ENCODE measurements around the gene ARFGAP2.
"Not testable (repeated sequence)": the region's sequence is repeated elsewhere in the genome, so short reads cannot be mapped to it uniquely, and the experiment has no call there.

Gene ARFGAP2

DNA sequence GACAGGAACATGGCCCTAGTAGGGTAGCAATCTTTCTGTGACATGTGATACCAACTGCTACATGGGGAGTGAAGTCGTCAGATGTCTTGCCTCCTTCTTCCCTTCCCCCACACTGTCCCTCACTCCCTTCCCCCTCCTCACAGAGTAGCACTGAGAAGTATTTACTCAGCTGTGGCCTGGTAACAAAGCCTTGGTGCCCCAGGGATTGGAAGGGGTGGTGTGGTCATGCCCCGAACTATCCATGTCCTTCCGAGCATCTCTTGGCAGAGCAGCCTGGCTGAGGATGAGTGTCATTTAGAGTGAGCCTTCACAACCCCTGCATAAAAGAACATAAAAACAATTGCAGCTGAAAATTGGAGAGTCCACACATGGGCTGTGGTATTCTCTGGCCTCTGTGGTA is 46.1 kb downstream of the ARFGAP2 start:
- no peak for DNase-seq
- intact Hi-C loops (cut with DNase I), result no loop called here

DNA sequence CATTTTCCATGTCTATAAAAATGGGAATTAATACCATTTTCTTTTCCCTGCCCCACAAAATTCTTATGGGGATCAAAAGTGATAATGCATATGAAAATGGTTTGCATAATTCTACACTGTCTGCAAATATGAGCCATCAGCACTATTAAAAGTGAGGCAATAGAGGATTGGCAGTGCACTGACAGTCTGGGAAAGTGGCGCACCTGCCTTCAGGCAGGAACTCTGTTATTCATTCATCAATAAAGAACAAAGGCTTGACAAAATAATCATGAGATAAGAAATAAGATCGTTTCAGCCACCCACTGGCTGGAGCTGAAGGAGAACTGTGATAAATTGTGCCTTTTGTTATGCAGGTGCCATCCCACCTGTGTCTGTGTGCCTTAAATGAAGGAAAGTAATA is 49.5 kb downstream of the ARFGAP2 start:
- peak in 7 of 42 donors; percentile 17 to 57 (median 34) for DNase-seq
- intact Hi-C loops (cut with DNase I), result no loop called here

DNA sequence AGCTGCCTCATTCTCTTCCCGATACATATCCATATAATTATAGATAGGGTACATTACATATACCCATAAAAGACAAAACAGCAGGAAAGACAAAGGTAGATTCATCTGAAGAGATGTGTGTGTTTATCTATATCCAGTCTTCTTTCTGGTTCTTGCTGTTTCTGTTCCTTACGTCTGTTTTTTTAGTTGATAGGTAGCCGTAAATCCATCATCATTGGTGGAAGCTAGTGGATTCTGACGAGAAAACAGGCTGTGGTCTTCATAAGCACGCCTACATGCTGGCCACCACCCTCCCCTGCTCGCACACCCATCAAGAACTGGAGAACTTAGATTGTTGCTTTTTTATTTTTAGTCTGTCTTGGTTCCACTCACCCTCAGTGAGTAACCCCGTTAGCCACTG is 51.6 kb downstream of the ARFGAP2 start:
- no peak for DNase-seq
- intact Hi-C loops (cut with DNase I), result no loop called here

DNA sequence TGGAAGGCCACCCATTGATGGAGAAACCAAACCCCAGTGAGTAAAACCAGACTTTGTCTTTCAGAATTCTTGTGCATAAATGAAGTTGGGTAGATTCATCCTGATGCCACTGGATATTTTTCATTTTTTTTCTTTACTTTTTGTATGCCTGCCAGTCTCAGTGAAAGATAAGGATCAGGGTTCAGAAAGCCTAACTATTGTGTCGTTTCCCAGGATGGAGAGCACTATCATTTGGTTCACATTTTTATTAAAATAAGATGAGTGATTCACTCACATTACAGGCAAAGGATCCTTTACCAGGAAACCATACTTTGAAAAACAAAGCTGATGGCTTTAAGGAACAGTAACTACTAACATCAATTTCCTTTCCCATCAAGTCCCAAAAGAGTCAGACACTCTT is 52.0 kb downstream of the ARFGAP2 start:
- intact Hi-C loops (cut with DNase I), result no loop called here
- no peak for DNase-seq

- no peak for DNase-seq
- intact Hi-C loops (cut with DNase I), result no loop called here
Measured at GRCh38 chr11:47123094-47123493, 53.6 kb downstream of the ARFGAP2 start.

DNA sequence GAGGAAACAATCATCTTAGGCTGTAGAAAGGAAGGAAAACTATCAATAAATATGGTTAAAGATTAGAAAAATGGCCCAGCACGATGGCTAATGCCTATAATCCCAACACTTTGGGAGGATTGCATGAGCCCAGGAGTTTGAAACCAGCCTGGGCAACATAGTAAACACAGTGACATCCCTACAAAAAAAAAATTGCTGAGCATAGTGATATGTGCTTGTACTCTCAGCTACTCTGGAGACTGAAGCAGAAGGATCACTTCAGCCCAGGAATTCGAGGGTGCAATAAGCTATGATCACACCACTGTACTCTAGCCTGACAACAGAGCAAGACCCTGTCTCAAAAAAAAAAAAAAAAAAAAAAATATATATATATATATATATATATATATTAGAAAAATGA is 54.9 kb downstream of the ARFGAP2 start:
- DNase-seq, result no peak
- intact Hi-C loops (cut with DNase I), result no loop called here

- no peak for DNase-seq
- intact Hi-C loops (cut with DNase I), result no loop called here
Measured at GRCh38 chr11:47121056-47121455, 55.6 kb downstream of the ARFGAP2 start.

- DNase-seq, result peak; percentile 61 to 96 (median 85)
- intact Hi-C loops (cut with DNase I), result not testable (repeated sequence)
Measured at GRCh38 chr11:47118958-47119688, 57.6 kb downstream of the ARFGAP2 start.

Data from head of caudate nucleus (tissue), 42 donors.